ENCODE results near the gene MOB3A.
A peak's percentile ranks its signal among the peaks of the same experiment; 100 is the strongest.

Gene MOB3A

GRCh38 chr19:2042485-2043250 is 53.5 kb downstream of the MOB3A start:
- 81% methylated on average over 24 of the region's 29 CpGs for WGBS
- H3K9ac ChIP-seq (ENCODE audit: low read length), result peak overlapping the region; percentile 60

GRCh38 chr19:2041683-2042484 is 54.2 kb downstream of the MOB3A start:
- Histone ChIP-seq H3K9ac (ENCODE audit: low read length) (peak overlapping the region; percentile 60), H3K14ac (ENCODE audit: low read length in 2 of 2) (peak overlapping the region in 1 of 2 experiments; percentile 47), H3K9me3 (ENCODE audit: control insufficient read depth, low read length) (no peaks in the 10 kb centered on the region), H3K4me3 (ENCODE audit: insufficient read depth in 1 of 2, low read depth in 1 of 2, low read length in 2 of 2) (peak overlapping the region; percentile 40 to 51), H4K91ac (ENCODE audit: low read length) (peak overlapping the region; percentile 84), H3K4ac (ENCODE audit: low read depth in 1 of 2, low read length in 2 of 2) (no peak overlapping the region), H2BK12ac (ENCODE audit: low read length in 2 of 2) (peak overlapping the region; percentile 12 to 68), H3K27me3 (ENCODE audit: control insufficient read depth in 1 of 2, insufficient read depth in 1 of 2, low read length in 2 of 2) (no peaks in the 10 kb centered on the region), H3K4me1 (ENCODE audit: control insufficient read depth, insufficient read depth, low read depth, low read length) (peaks cover 53% of the 10 kb centered on the region), H3K27ac (ENCODE audit: low read length, poor library complexity, severe bottlenecking) (no peak overlapping the region), H4K8ac (ENCODE audit: low read length) (peak overlapping the region; percentile 71), H2AFZ (ENCODE audit: low read depth, low read length) (no peak overlapping the region), H2BK5ac (ENCODE audit: low read depth, low read length, poor library complexity, severe bottlenecking) (peak overlapping the region; percentile 58), H2AK5ac (ENCODE audit: low read length, severe bottlenecking) (peak overlapping the region; percentile 82), H3K4me2 (ENCODE audit: low read length, poor library complexity, severe bottlenecking) (peak overlapping the region; percentile 44), H2BK15ac (ENCODE audit: low read depth, poor library complexity, severe bottlenecking) (no peak overlapping the region), H3K23ac (ENCODE audit: low read length in 2 of 2) (peak overlapping the region in 1 of 2 experiments; percentile 26), H3K18ac (ENCODE audit: low read depth in 1 of 2, low read length in 2 of 2) (peak overlapping the region in 1 of 2 experiments; percentile 40), H2BK120ac (ENCODE audit: low read depth, low read length) (no peak overlapping the region), H3K79me1 (replicated peaks; ENCODE audit: low read length, poor library complexity, severe bottlenecking) (peaks cover 45% of the 10 kb centered on the region), H3K36me3 (ENCODE audit: control insufficient read depth in 1 of 2, insufficient read depth in 2 of 2, low read depth in 1 of 2, low read length in 2 of 2) (peaks cover 83 to 93% of the 10 kb centered on the region in 2 experiments)
- WGBS, result 52% methylated on average over 73 of the region's 77 CpGs
- peak; percentile 87 for DNase-seq

More at GRCh38 chr19:2042485-2043250, 53.5 kb downstream of the MOB3A start:
- peak overlapping the region in 1 of 2 experiments; percentile 38 for H2BK12ac ChIP-seq (ENCODE audit: low read length in 2 of 2)
- H4K8ac ChIP-seq (ENCODE audit: low read length), result peak overlapping the region; percentile 33
- H3K4me1 ChIP-seq (ENCODE audit: control insufficient read depth, insufficient read depth, low read depth, low read length), result peaks cover 61% of the 10 kb centered on the region
- H3K23ac ChIP-seq (ENCODE audit: low read length in 2 of 2), result no peak overlapping the region
- H2AFZ ChIP-seq (ENCODE audit: low read depth, low read length), result no peak overlapping the region
- peak overlapping the region; percentile 58 for H2BK5ac ChIP-seq (ENCODE audit: low read depth, low read length, poor library complexity, severe bottlenecking)
- H3K27me3 ChIP-seq (ENCODE audit: control insufficient read depth in 1 of 2, insufficient read depth in 1 of 2, low read length in 2 of 2), result no peaks in the 10 kb centered on the region
- H2BK15ac ChIP-seq (ENCODE audit: low read depth, poor library complexity, severe bottlenecking), result peak overlapping the region; percentile 78
- peak overlapping the region; percentile 21 to 47 for H3K4ac ChIP-seq (ENCODE audit: low read depth in 1 of 2, low read length in 2 of 2)
- H3K4me2 ChIP-seq (ENCODE audit: low read length, poor library complexity, severe bottlenecking), result peak overlapping the region; percentile 26
- no peaks in the 10 kb centered on the region for H3K9me3 ChIP-seq (ENCODE audit: control insufficient read depth, low read length)
- peak overlapping the region; percentile 36 for H2AK5ac ChIP-seq (ENCODE audit: low read length, severe bottlenecking)
- peak overlapping the region; percentile 78 for H4K91ac ChIP-seq (ENCODE audit: low read length)
- peaks cover 84 to 96% of the 10 kb centered on the region in 2 experiments for H3K36me3 ChIP-seq (ENCODE audit: control insufficient read depth in 1 of 2, insufficient read depth in 2 of 2, low read depth in 1 of 2, low read length in 2 of 2)
- H3K79me1 ChIP-seq (replicated peaks; ENCODE audit: low read length, poor library complexity, severe bottlenecking), result peaks cover 49% of the 10 kb centered on the region
- H3K4me3 ChIP-seq (ENCODE audit: insufficient read depth in 1 of 2, low read depth in 1 of 2, low read length in 2 of 2), result peak overlapping the region in 1 of 2 experiments; percentile 51
- no peak overlapping the region for H2BK120ac ChIP-seq (ENCODE audit: low read depth, low read length)
- no peak overlapping the region for H3K27ac ChIP-seq (ENCODE audit: low read length, poor library complexity, severe bottlenecking)
- H3K18ac ChIP-seq (ENCODE audit: low read depth in 1 of 2, low read length in 2 of 2), result peak overlapping the region in 1 of 2 experiments; percentile 37
- DNase-seq, result no peak
- peak overlapping the region in 1 of 2 experiments; percentile 19 for H3K14ac ChIP-seq (ENCODE audit: low read length in 2 of 2)

- H3K27me3 ChIP-seq (ENCODE audit: control insufficient read depth in 1 of 2, insufficient read depth in 1 of 2, low read length in 2 of 2), result no peaks in the 10 kb centered on the region
- H3K18ac ChIP-seq (ENCODE audit: low read depth in 1 of 2, low read length in 2 of 2), result peak overlapping the region in 1 of 2 experiments; percentile 40
- H3K14ac ChIP-seq (ENCODE audit: low read length in 2 of 2), result peak overlapping the region in 1 of 2 experiments; percentile 47
- H4K8ac ChIP-seq (ENCODE audit: low read length), result no peak overlapping the region
- no peak overlapping the region for H3K23ac ChIP-seq (ENCODE audit: low read length in 2 of 2)
- no peak overlapping the region for H2BK120ac ChIP-seq (ENCODE audit: low read depth, low read length)
- peak overlapping the region; percentile 82 for H2AK5ac ChIP-seq (ENCODE audit: low read length, severe bottlenecking)
- no peaks in the 10 kb centered on the region for H3K9me3 ChIP-seq (ENCODE audit: control insufficient read depth, low read length)
- 94% methylated on average over 6 of the region's 6 CpGs for WGBS
- H3K4ac ChIP-seq (ENCODE audit: low read depth in 1 of 2, low read length in 2 of 2), result no peak overlapping the region
- no peak for DNase-seq
- no peak overlapping the region for H2AFZ ChIP-seq (ENCODE audit: low read depth, low read length)
- peak overlapping the region in 1 of 2 experiments; percentile 25 for H2BK12ac ChIP-seq (ENCODE audit: low read length in 2 of 2)
- no peak overlapping the region for H2BK15ac ChIP-seq (ENCODE audit: low read depth, poor library complexity, severe bottlenecking)
- H3K9ac ChIP-seq (ENCODE audit: low read length), result no peak overlapping the region
- peak overlapping the region; percentile 44 for H3K4me2 ChIP-seq (ENCODE audit: low read length, poor library complexity, severe bottlenecking)
- peak overlapping the region; percentile 84 for H4K91ac ChIP-seq (ENCODE audit: low read length)
- peaks cover 49% of the 10 kb centered on the region for H3K4me1 ChIP-seq (ENCODE audit: control insufficient read depth, insufficient read depth, low read depth, low read length)
- peaks cover 78 to 88% of the 10 kb centered on the region in 2 experiments for H3K36me3 ChIP-seq (ENCODE audit: control insufficient read depth in 1 of 2, insufficient read depth in 2 of 2, low read depth in 1 of 2, low read length in 2 of 2)
- H2BK5ac ChIP-seq (ENCODE audit: low read depth, low read length, poor library complexity, severe bottlenecking), result peak overlapping the region; percentile 4
- H3K79me1 ChIP-seq (replicated peaks; ENCODE audit: low read length, poor library complexity, severe bottlenecking), result peaks cover 40% of the 10 kb centered on the region
- no peak overlapping the region for H3K27ac ChIP-seq (ENCODE audit: low read length, poor library complexity, severe bottlenecking)
- no peak overlapping the region for H3K4me3 ChIP-seq (ENCODE audit: insufficient read depth in 1 of 2, low read depth in 1 of 2, low read length in 2 of 2)
Observed at GRCh38 chr19:2041433-2041682, 54.8 kb downstream of the MOB3A start.

Measured in mesenchymal stem cell (in vitro differentiated cells and primary cell).